Measurements from ENCODE around the gene LRRC8A.
"Not testable (repeated sequence)": the region's sequence is repeated elsewhere in the genome, so short reads cannot be mapped to it uniquely, and the experiment has no call there.

Gene LRRC8A

DNA sequence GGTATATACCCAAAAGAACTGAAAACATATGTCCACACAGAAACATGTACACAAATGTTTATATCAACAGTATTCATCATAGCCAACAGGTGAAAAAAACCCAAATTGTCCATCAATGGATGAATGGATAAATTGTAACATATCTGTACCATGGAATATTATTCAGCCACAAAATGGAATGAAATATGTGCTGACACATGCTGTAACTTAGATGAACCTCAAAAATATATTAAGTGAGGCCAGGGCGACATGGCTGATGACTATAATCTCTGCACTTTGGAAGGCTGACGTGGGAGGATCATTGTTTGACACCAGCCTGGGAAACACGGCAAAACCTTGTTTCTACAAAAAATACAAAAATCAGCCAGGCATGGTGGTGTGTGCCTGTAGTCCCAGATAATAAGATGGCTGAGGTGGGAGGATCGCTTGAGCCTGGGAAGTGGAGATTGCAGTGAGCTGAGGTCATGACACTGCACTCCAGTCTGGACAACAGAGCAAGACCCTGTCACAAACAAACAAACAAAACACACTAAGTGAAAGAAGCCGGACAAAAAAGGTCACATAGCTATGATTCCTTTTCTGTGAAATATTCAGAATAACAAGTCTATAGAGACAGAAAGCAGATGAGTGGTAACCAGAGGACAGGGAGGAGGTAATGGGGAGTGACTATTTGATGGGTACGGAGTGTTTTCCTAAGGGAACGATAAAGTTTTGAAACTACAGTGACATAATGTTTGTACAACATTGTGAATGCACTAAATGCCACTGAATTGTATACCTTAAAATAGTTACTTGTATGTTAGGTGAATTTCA is 11.6 kb upstream of the LRRC8A start:
- DNase-seq (ENCODE audit: low read depth), result no peak

GRCh38 chr9:128870941-128871265 is 11.0 kb upstream of the LRRC8A start:
- DNase-seq (ENCODE audit: low read depth), result not testable (repeated sequence)

DNA sequence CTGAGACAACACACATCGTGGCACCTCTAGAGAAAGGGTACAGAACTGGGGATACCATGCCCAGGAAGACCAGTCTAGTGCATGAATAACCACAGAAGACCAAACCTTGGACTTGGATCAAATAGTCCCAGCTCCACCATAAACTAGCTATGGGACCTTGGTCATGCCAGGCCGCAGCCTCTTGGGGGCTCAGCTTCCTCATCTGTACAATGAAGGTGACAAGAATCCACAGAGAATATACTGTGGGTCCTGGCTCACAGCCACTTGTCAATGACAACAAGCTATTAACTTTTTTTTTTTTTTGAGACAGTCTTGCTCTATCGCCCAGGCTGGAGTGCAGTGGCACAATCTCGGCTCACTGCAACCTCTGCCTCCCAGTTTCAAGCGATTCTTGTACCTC is 4.1 kb upstream of the LRRC8A start:
- no peak for DNase-seq (ENCODE audit: low read depth)

DNA sequence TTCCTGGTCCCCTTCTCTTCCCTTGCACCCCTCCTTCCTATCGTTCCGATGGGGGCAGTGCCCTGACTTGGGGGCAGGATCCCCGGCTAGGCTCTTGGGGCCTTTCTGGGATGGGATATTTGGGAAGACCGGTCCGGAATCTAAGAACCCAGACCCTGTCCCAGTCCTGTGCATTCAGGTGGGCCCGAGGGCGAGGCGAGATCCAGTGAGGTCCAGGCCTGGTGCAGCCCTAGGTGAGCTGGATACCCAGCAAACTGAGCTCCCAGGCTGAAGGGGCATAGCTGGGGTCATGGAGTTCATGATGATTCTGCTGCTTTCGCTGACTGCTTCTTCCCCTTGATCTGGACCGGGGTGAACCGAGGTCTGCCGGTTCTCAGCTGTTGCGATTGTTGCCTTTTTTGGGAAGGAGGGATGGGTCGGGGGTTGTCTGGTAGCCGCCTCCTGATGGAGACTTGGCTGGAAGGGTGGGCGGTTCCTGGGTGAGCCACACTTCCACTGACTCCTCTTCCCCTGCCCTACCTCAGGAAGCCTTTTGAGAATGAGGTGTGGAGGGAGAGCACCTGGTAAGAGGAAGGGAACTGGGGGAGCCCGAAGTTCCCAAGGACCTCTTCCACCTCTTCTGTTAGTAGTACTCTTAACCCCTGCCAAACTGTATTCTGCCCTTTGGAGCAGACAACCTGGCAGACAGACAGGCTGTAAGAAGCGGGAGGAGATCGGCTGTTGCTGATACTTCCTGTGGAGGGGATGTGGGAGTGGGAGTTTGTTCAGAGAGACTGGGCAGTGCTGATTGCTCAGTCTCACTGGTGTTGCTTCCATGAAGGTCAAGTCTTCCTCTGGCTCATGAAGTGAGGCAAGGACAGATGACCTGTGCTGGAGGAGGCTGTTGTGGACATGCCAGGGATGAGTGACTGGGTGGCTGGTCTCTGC is 1.0 kb downstream of the LRRC8A start:
- DNase-seq (ENCODE audit: low read depth), result no peak

DNA sequence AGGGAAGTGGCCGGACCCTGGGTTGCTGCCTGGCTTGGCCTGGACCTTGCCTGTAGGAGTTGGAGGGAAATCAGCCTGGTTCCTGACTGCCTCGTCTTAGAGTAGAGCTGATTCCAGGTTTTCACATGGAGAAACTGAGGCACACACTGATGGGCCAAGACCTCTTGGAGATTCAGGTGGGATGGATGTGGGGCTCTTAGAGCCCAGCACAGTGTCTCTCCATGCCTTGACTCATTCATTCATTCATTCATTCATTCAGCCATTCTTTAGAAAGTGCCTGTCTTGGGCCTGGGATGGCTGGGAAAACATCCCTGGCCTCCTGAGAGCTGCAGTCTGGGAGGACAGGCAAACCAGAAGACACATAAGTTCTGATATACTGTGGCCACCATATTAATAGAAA is 2.2 kb downstream of the LRRC8A start:
- DNase-seq (ENCODE audit: low read depth), result no peak

DNA sequence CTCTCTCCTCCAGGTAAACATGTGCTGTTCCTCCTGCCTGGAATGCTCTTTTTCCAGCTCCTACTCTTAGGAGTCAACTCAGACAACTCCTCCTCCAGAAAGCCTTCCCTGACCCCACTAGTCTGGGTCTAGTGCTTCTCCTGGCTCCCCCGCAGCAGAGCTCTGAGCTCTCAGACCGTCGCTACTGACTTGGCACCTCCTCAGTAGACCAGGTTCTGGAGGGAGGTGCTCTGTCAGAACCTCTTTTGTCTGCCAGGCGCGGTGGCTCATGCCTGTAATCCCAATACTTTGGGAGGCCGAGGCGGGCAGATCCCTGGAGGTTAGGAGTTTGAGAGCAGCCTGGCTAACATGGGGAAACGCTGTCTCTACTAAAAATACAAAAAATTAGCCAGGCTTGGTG is 3.4 kb downstream of the LRRC8A start:
- no peak for DNase-seq (ENCODE audit: low read depth)

DNA sequence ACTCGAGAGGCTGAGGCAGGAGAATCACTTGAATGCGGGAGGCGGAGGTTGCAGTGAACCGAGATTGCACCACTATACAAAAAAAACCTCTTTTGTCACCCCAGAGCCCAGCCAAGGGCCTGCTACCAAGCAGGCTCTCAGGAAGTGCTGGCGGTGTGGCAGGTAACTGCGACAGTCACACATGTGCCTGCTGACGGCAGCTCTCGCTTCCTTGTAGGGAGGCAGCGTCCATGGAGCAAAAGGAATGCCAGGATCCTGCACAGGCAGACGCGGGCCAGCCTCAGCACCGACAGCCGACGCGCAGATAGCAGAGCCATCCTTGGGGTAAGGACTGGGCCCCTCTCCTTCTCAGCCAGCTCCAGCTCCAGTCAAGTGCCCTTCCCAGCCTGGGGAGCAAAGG is 3.9 kb downstream of the LRRC8A start:
- DNase-seq (ENCODE audit: low read depth), result no peak

DNA sequence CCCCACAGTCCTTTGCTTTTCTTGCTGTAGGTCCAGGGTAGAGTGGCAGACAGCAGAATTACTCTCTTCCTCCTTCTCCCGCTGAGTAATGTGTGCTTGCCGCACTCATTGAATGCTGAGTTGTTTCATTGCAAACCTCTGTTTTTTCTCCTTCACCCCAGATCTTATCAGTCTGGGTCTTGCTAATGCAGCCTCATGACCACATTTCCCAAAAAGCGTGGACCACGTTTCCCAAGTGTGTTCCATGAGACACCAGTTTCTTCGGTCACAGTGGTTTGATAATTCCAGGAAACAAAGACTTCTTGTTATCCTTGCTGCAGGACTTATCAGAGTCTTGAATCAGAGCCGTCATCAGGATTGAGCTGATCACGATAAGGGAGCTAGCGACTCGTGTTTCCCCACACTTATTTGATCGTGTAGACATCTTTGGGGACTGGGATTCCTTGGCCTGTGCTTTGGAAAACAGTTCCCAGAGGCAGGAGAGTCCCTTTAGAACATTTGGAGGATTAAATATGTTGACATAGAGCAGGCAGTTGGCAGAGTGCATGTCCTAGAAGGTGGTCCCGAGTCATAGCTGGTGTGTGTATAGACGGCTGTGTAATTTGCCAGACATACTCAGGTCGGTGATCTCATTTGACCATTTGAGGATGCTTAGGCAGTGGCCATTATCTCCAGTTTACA is 4.4 kb downstream of the LRRC8A start:
- DNase-seq (ENCODE audit: low read depth), result no peak

- DNase-seq (ENCODE audit: low read depth), result no peak
Measured at GRCh38 chr9:128887049-128887448, 5.1 kb downstream of the LRRC8A start.

GRCh38 chr9:128887914-128888350 is 6.0 kb downstream of the LRRC8A start:
- no peak for DNase-seq (ENCODE audit: low read depth)

GRCh38 chr9:128891321-128892220 is 9.6 kb downstream of the LRRC8A start:
- DNase-seq (ENCODE audit: low read depth), result no peak

DNA sequence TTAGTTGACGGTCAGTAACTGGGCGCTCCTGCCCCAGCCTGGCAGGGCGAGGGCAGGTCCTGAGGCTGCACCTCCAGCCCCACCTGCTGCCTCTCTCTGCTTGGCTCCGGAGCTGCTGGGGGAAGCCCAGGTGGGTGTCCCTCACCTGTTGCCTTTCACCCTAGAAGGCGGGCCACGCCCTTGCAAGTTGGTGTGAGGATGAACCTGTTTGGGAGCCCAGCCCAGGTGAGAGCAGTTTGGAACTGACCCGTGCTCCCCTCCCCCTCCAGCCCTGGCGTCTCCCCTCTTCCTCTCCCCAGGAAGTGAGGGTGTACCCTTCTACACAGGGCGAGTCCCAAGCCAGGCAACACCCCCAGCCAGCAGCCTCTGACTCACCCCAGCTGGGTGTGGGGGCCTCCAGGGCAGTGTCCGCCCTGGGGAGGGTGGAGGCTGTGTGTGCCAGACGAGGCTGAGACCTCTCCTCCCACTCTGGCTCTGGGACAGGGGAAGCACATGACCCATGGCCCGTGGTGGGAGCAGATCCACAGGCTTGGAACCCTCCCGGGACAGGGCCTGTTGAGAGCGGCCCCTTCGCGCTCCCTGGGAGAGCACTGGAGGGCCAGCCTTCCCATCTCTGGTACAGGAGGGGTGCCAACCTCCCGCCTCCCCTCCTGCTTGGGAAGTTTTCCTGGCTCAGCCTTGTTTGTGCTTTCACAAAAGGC is 10.4 kb downstream of the LRRC8A start:
- peak; percentile 88 for DNase-seq (ENCODE audit: low read depth)

GRCh38 chr9:128893354-128893753 is 11.4 kb downstream of the LRRC8A start:
- DNase-seq (ENCODE audit: low read depth), result no peak

GRCh38 chr9:128894764-128895163 is 12.8 kb downstream of the LRRC8A start:
- DNase-seq (ENCODE audit: low read depth), result no peak

GRCh38 chr9:128895556-128895955 is 13.6 kb downstream of the LRRC8A start:
- DNase-seq (ENCODE audit: low read depth), result no peak

DNA sequence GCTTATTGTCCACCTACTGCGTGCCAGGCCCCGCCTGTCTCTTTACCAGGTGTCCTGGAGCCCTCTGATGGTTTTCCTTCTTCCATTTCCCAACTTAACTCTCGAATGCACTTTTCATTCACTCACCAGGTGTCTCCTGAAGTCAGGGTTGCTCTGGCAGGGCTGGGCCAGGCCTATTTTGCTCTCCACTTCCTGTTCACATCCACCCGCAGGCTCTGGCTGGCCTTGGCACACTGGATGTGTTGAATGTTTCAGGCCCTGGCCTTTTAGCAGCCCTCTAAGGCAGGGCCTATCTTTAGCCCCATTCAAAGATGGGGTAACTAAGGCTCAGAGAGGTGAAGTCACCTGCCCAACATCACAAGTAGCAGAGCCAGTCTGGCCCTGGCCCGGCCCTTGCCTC is 16.4 kb downstream of the LRRC8A start:
- no peak for DNase-seq (ENCODE audit: low read depth)

GRCh38 chr9:128898845-128899565 is 17.1 kb downstream of the LRRC8A start:
- no peak for DNase-seq (ENCODE audit: low read depth)

- no peak for DNase-seq (ENCODE audit: low read depth)
Measured at GRCh38 chr9:128899566-128900322, 17.8 kb downstream of the LRRC8A start.

GRCh38 chr9:128901379-128901778 is 19.4 kb downstream of the LRRC8A start:
- no peak for DNase-seq (ENCODE audit: low read depth)

DNA sequence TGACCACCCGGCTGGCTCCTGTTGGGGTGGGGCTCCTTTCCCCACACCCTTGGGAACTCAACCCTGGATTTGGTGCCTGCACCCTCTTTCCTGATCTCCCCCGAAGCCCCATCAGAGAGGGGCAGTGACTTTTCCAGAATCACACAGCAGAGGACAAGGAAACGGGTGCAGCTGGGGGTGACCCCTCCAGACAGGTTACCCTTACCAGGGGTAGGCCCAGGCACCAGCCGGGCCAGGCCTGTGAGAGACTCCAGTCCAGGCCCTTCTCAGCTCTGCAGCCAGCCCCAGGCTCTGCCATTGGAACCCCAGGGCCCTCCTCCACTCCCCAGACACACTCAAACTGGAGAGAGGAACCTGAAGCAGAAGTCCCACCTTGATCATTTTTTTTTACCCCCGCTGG is 19.9 kb downstream of the LRRC8A start:
- DNase-seq (ENCODE audit: low read depth), result no peak
